Osteoblast (primary cell): ENCODE results near the gene CFAP141. TPM values are rescaled to one million over a fixed set of nuclear protein-coding genes. Genes with fewer than 3 reads are reported as not detected.
A peak's percentile ranks its signal among the peaks of the same experiment; 100 is the strongest.

Experiments
- DNase-seq: peaks from one replicate; pipeline ENCODE4 v3.0.0; 2011; ENCODE audit warnings: low spot score, mixed read lengths; ENCODE audit not compliant: insufficient read length; ENCODE audit errors: missing footprints
- H2AFZ ChIP-seq: 2 replicates; pipeline ENCODE4 v1.6.0; 2011; ENCODE audit warnings: mild to moderate bottlenecking, low read length
- H3K27ac ChIP-seq: 2 replicates; pipeline ENCODE4 v1.5.1; 2011; ENCODE audit warnings: mild to moderate bottlenecking, low read depth, low read length, moderate library complexity
- H3K27me3 ChIP-seq: 2 replicates; pipeline ENCODE4 v1.6.0; 2012; ENCODE audit warnings: mild to moderate bottlenecking, control low read depth, inconsistent platforms, low read length, moderate library complexity; ENCODE audit not compliant: insufficient read depth
- H3K36me3 ChIP-seq: 2 replicates; pipeline ENCODE4 v1.5.1; 2011; ENCODE audit warnings: mild to moderate bottlenecking, low read length, control low read depth, moderate library complexity; ENCODE audit not compliant: insufficient read depth
- H3K4me1 ChIP-seq: 2 replicates; pipeline ENCODE4 v1.5.1; 2011; ENCODE audit warnings: mild to moderate bottlenecking, low read length, control low read depth, moderate library complexity; ENCODE audit not compliant: insufficient read depth
- H3K4me2 ChIP-seq: 2 replicates; pipeline ENCODE4 v1.6.0; 2011; ENCODE audit warnings: mild to moderate bottlenecking, low read length; ENCODE audit not compliant: insufficient read depth
- H3K4me3 ChIP-seq: fragments of 200-600 bp; sonication (generic); 3 replicates; pipeline ENCODE4 v1.5.1; 2012; ENCODE audit warnings: mild to moderate bottlenecking, low read length, inconsistent platforms; ENCODE audit not compliant: insufficient read depth
- H3K79me2 ChIP-seq: 2 replicates; pipeline ENCODE4 v1.6.0; 2012; ENCODE audit warnings: mild to moderate bottlenecking, low read length, control low read depth, inconsistent platforms; ENCODE audit not compliant: insufficient read depth
- H3K9me3 ChIP-seq: 2 replicates; pipeline ENCODE4 v1.5.1; 2011; ENCODE audit warnings: low read depth, low read length, control low read depth
- H4K20me1 ChIP-seq: 2 replicates; pipeline ENCODE4 v1.6.0; 2012; ENCODE audit warnings: mild to moderate bottlenecking, low read length, control low read depth; ENCODE audit not compliant: insufficient read depth
- CTCF ChIP-seq: IDR thresholded peaks from 2 replicates; pipeline ENCODE4 v1.5.1; 2011; ENCODE audit warnings: mild to moderate bottlenecking, low read depth, low read length, moderate library complexity; ENCODE audit errors: extremely low read depth
- total RNA-seq: library from RNA; depleted of rRNA; stranded (reverse); fragments of >200 nt; gene quantifications from 2 replicates; pipeline ENCODE4 v1.2.3, GENCODE V29; 2012

The CFAP141 gene
- total RNA-seq: not detected in 2 replicates

GRCh38 chr1:154206196-154206595, at the start of gene CFAP141:
TSS of gene CFAP141 (minus strand) at chr1:154206333. CDS start at chr1:154206307, 26 bp downstream.
- Histone ChIP-seq H3K4me2 (no peak within 1 kb of the TSS), H4K20me1 (no peaks in the 10 kb centered on the region), H3K4me1 (no peaks in the 10 kb centered on the region), H3K27me3 (no peaks in the 10 kb centered on the region), H2AFZ (no peak within 1 kb of the TSS), H3K79me2 (no peaks in the 10 kb centered on the region), H3K36me3 (peaks cover 47% of the 10 kb centered on the region), H3K27ac (no peak within 1 kb of the TSS), H3K9me3 (no peaks in the 10 kb centered on the region), H3K4me3 (no peak within 1 kb of the TSS)
- DNase-seq: peak; percentile 62
- TF ChIP-seq CTCF: no peak

- DNase-seq: peak; percentile 78
- Histone ChIP-seq H4K20me1 (peaks cover 8% of the 10 kb centered on the region), H2AFZ (no peak overlapping the region), H3K27ac (peak overlapping the region; percentile 35), H3K36me3 (peaks cover 92% of the 10 kb centered on the region), H3K79me2 (peaks cover 13% of the 10 kb centered on the region), H3K9me3 (no peaks in the 10 kb centered on the region), H3K4me2 (no peak overlapping the region), H3K4me1 (peaks cover 7% of the 10 kb centered on the region), H3K4me3 (no peak overlapping the region), H3K27me3 (no peaks in the 10 kb centered on the region)
- TF ChIP-seq CTCF: no peak
These were observed 47.5 kb upstream of the CFAP141 start for GRCh38 chr1:154253671-154254070.

DNA sequence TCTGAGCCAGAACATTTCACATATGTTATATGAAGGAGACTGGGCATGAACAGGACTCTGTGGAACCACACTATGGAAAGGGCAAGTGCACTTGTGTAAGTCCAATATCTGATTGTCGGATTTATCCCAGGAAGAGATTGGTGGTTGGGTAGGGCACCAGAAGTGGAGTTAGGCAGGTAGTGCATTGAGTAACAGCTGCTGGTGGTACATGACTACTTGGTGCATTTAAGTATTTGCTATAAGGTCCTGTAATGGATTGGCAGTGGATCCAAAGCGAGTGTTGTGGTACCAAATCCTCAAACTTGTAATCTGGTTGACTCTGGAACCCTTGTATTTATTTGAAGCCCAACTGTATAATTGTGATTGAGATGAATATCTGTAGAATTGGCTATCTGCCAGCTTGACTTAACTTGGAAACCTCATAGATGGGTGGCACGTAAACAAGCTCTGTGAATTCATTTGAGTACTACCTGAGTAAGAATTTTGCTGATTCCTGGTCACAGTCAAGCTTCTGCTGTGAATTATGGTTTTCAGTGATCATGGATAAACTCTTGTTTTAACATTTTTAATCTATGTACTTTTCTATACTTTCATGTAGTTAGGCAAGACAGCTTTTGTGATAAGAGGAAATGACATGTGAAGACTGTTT, 35.7 kb upstream of the CFAP141 start:
- Histone ChIP-seq H3K4me1 (no peaks in the 10 kb centered on the region), H3K27me3 (no peaks in the 10 kb centered on the region), H3K9me3 (no peaks in the 10 kb centered on the region), H4K20me1 (peaks cover 46% of the 10 kb centered on the region), H3K4me2 (no peak overlapping the region), H2AFZ (no peak overlapping the region), H3K27ac (no peak overlapping the region), H3K79me2 (peaks cover 68% of the 10 kb centered on the region), H3K4me3 (no peak overlapping the region), H3K36me3 (peaks cover 82% of the 10 kb centered on the region)
- TF ChIP-seq CTCF: no peak
- no peak for DNase-seq

DNA sequence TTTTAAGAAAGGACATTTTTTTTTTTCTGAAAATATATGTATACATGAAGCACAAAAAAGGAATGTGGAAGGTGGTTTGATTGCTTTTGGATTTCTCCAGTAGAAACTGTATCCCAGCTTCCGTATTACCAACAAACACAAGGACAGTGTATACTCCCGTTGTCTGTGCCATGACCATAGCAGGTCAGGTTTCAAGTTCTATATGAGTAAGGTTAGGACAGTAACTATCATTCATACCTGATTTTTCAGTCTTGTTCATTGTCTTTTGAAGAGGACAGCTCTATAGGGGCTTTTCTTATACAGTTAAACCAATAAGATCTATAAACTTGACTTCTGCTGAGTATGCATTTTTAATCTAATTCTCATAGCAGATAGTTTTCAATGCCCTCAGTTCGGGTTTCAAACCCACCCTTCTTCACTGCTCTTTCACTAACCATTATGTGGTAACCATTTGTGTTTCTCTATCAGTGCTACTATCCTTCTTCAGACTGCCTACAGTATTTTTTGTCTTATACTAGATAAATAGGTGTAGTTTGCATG, 34.2 kb upstream of the CFAP141 start:
- H4K20me1 ChIP-seq: peaks cover 48% of the 10 kb centered on the region
- H3K9me3 ChIP-seq: no peaks in the 10 kb centered on the region
- no peaks in the 10 kb centered on the region for H3K27me3 ChIP-seq
- H3K4me2 ChIP-seq: no peak overlapping the region
- H3K4me1 ChIP-seq: no peaks in the 10 kb centered on the region
- H3K36me3 ChIP-seq: peaks cover 82% of the 10 kb centered on the region
- no peak for DNase-seq
- H3K4me3 ChIP-seq: no peak overlapping the region
- no peak overlapping the region for H3K27ac ChIP-seq
- peaks cover 81% of the 10 kb centered on the region for H3K79me2 ChIP-seq
- H2AFZ ChIP-seq: no peak overlapping the region
- no peak for TF ChIP-seq CTCF
